Subcutaneous adipose tissue (tissue), 4 donors: ENCODE measurements around the gene KRTAP4-3. TPM values are rescaled to one million over a fixed set of nuclear protein-coding genes. Genes with fewer than 3 reads are reported as not detected.
"Not testable (repeated sequence)": the region's sequence is repeated elsewhere in the genome, so short reads cannot be mapped to it uniquely, and the experiment has no call there.

ENCODE experiments used
- total RNA-seq, 4 donors: library from RNA; depleted of rRNA; stranded (reverse); fragments of >200 nt; gene quantifications; one replicate each; pipeline ENCODE4 v1.1.0, GENCODE V29; 2016
- TF ChIP-seq, protein P1 (sequence below): fragments of 450-650 bp; IDR thresholded peaks from one replicate; pipeline ENCODE4 v1.5.1; 2016; ENCODE audit warnings: low read depth, mild to moderate bottlenecking, control low read depth, antibody characterized with exemption, moderate library complexity

The KRTAP4-3 gene
- total RNA-seq, 4 donors from 2014 or later, result not detected

GRCh38 chr17:41133880-41134735 is 33.9 kb downstream of the KRTAP4-3 start:
- TF ChIP-seq, protein P1, sequence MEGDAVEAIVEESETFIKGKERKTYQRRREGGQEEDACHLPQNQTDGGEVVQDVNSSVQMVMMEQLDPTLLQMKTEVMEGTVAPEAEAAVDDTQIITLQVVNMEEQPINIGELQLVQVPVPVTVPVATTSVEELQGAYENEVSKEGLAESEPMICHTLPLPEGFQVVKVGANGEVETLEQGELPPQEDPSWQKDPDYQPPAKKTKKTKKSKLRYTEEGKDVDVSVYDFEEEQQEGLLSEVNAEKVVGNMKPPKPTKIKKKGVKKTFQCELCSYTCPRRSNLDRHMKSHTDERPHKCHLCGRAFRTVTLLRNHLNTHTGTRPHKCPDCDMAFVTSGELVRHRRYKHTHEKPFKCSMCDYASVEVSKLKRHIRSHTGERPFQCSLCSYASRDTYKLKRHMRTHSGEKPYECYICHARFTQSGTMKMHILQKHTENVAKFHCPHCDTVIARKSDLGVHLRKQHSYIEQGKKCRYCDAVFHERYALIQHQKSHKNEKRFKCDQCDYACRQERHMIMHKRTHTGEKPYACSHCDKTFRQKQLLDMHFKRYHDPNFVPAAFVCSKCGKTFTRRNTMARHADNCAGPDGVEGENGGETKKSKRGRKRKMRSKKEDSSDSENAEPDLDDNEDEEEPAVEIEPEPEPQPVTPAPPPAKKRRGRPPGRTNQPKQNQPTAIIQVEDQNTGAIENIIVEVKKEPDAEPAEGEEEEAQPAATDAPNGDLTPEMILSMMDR, result no peak

DNA sequence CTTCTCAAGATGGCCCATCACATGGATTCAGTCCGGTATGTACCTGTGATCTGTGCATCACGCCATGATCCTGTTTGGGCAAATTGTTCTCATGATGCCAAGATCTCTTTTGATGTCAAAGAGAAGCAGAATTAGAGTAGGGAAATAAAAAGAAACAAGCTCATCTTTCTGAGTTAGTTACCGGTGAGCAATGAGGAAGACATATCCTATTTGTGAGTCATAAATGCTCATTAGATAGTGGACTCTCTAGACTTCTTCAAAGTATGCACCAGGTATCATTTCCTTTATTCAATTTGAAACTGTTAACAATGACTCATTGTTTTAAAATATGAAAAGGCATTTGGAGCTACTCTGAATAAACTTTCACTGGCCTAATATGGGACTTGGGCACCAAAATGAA is 36.0 kb downstream of the KRTAP4-3 start:
- TF ChIP-seq, protein P1, result no peak

- TF ChIP-seq, protein P1, result no peak
Observed at GRCh38 chr17:41127371-41127770, 40.6 kb downstream of the KRTAP4-3 start.

- TF ChIP-seq, protein P1, result no peak
Observed at GRCh38 chr17:41126412-41126811, 41.6 kb downstream of the KRTAP4-3 start.

GRCh38 chr17:41125064-41125463 is 43.0 kb downstream of the KRTAP4-3 start:
- TF ChIP-seq, protein P1, result no peak

GRCh38 chr17:41123991-41124371 is 44.0 kb downstream of the KRTAP4-3 start, which contains the start of gene KRTAP4-12:
Gene KRTAP4-12 (minus strand): TSS chr17:41124182. CDS start chr17:41124122, 60 bp downstream.
- TF ChIP-seq, protein P1, result not testable (repeated sequence)

DNA sequence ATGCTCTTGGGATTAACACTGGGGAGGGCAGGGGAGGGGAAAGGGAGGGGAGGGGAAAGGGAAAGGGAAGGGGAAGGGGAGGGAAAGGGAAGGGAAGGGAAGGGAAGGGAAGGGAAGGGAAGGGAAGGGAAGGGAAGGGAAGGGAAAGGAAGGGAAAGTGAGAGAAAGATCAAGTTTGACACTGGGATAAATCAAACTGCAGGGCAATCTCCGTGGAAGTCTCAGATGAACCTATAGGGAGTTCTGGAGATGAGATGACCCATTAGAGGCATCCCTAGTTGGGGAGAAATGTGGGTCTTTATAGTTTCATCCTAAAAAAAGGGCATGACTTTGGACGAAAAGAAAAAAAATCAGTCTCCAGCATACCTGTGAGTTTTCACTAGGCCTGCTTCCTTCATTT is 46.3 kb downstream of the KRTAP4-3 start:
- TF ChIP-seq, protein P1, result no peak
